GM18870 (cell line): Measurements from ENCODE around the gene KCNS1.

Experiments used
- ATAC-seq: cut with Tn5 transposase; IDR thresholded peaks from one replicate; pipeline ENCODE4 v1.9.1; 2021; ENCODE audit warnings: moderate library complexity; ENCODE audit not compliant: unreplicated experiment

The KCNS1 gene

DNA sequence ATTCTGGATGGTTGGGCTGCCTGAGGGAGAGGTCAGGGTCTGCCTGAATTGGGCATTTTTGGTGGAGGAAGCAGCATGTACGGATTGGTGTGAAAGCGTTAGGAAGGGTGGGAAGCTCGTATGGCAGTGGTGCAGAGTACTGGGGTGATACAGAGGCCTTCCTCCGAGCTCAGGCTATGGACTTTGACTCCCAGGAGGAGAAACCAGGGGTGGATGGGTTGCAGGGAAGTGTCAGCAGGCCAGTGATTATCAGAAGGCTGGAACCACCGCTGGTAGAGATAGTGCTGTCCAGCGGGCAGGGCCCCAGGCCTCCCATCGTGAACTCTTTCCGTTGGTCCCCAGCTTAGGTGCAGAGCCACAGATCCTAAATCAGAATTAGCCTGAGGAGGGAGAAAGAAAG, 8.7 kb upstream of the KCNS1 start:
- ATAC-seq, result no peak

DNA sequence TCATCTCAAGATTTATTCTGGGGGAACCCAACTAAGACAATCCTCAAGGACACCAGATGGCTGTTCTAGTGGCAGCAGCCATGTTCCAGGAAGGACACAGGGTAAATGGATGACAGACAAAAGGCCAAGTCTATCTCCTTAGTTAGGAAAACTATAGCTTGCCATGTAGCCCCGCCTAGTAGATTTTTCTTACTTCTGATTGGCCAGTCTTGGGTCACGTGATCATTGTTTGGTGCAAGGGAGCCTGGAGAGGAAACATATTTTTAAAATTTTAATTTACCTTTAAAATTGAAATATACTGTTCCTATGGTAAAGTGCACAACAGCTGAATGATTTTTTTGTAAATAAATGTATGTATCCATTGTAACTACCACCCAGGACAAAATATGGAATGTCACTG, 4.4 kb upstream of the KCNS1 start:
- no peak for ATAC-seq

DNA sequence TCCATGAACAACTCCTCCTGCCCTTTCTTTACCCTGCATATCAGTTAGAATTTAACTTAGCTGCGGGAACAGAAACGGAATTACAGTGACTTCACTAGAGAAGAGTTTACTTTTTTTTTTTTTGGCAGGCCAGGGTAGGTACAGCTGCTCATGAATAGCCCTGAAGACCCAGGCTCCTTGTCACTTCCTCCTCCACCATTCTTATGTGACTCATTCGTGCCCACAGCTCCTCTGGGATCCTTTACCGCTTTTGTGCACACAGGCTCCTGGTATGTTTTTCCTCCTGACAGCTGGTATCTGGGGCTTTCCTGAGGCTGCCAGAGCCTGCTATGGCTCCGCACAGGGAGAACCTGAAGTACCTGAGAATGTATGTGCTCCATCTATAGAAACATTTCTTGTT, 3.9 kb upstream of the KCNS1 start:
- no peak for ATAC-seq

DNA sequence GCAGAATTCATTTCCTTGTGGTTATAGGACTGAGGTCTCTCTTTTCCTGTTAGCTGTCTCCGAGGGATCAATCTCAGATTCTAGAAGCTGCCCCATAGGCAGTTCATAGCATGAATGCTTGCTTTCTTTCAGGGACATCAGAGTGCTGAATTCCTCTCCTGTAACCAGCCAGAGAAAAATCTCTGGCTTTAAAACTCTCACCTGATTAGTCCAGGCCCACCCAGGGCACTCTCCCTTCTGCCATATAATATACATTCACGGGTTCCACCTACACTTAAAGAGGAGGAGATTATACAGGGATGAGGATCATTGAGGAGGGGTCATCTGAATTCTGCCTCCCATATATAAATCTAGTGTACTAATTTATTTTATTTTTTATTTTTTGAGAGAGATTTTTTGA, 2.1 kb upstream of the KCNS1 start:
- no peak for ATAC-seq

DNA sequence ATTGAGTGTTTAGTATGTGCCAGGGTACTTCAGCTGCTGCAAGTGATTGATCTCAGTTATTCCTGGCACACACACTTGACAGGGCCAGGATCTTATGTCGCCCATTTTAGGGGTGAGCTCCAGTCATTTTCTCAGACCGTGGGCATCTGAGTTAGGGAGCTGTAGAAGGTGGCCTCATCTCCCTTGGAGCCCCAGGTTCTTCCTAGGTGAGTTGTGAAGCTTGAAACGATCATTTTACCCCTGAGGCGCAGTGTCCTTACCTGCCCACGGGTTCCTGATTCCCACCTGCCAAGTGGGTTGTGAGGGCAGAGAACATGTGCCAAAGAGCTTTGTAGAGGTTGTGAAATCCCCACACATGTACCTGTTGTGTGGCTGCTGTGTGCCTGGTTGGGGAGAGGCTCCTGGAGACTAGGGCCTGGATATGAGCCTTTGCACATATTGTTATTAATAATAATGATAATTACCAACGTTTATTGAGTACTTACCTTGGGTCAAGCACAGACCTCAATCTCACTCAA, 465 bp upstream of the KCNS1 start:
- no peak for ATAC-seq

DNA sequence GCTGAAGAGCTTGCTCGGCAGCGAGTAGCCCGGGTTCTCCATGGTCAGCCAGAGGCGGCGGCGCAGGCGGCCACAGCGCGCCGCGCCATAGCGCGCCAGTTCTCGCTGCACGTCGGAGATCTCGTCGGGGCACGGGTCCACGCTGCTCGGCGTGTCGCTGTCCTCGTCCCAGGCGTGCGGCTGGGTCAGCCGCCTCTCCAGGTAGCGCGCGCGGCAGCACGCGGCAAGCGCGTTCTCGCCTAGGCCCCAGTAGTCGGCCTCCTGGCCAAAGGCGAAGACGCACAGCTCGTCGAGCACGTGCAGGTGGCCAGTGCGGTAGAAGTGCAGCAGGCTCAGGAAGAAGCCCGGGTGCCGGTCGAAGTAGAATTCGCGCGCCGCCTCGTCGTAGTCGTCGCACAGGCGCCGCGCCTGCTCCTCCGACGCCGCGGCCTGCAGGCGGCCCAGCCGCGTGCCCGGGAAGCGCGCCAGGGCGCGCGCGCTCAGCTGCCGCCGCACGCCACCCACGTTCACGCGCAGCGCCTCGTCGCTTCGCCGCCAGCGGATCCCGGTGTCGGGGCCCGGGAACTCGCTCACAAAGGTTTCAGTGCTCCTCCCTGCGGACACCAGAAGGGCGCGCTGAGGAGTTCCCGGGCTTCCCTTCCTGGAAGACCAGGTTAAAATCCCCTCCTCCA, 2.7 kb downstream of the KCNS1 start:
- ATAC-seq, result no peak

DNA sequence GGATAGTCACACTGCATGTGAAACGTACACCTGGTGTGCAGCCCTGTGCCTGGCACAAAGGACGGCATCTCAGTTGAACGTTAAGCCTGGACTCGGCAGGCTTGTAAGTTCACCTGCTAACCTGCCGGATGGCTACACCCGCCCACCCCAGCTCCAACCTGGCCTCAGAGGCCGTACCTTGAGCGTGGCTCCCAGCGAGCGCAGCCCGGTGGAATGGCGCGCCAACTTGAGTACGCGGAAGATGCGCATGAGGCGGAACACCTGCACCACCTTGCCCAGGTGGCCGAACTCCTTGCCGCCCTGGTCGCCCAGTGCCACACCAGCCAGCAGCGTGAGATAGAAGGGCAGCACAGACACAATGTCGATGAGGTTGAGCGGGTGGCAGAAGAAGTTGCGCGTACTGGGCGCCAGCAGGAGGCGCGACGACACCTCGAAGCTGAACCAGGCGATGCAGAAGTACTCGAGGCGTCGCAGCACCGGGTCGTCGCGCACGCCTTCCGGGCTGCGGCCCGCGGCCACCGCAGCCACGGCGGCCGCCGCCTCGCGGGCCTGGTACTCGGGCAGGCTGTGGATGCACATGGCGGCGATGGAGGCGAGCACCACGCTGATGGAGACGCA, 3.3 kb downstream of the KCNS1 start:
- ATAC-seq, result no peak

DNA sequence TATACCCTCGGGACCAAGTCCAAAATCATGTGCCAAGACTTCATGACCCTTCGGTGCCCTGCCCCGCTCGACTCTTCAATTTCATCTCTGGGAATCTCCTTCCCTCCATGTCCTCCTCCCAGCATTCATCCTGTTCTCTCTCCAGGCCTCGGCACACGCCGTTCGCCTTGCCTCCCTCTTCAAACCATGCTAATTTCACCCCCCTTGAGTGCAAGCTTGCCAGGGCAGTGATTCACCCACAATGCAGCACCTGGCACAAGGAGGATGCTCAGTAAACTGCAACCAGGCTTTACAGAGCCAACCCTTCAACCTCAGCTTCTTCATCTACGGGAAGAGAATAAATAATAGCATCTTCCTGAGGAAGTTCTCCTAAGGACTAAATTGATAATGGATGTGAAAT, 4.1 kb downstream of the KCNS1 start:
- ATAC-seq, result no peak

DNA sequence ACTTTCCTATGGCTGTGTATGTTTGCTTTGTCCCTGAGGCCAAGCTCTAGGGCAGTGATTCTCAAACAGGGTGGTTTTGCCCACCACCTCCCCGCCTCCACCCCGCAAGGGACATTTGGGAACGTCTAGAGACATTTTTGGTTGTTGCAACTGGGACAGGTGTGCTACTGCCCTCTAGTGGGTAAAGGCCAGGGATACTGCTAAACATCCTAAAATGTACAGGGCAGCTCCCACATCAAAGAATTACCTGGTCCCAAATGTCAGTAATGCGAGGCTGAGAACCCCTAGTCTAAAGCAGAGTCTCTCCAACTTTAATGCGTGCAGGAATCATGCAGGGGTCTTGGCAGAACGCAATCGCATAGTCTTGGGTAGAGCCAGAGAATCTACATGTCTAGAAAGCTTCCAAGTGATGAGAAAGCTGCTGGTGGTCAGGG, 5.1 kb downstream of the KCNS1 start:
- ATAC-seq, result no peak

DNA sequence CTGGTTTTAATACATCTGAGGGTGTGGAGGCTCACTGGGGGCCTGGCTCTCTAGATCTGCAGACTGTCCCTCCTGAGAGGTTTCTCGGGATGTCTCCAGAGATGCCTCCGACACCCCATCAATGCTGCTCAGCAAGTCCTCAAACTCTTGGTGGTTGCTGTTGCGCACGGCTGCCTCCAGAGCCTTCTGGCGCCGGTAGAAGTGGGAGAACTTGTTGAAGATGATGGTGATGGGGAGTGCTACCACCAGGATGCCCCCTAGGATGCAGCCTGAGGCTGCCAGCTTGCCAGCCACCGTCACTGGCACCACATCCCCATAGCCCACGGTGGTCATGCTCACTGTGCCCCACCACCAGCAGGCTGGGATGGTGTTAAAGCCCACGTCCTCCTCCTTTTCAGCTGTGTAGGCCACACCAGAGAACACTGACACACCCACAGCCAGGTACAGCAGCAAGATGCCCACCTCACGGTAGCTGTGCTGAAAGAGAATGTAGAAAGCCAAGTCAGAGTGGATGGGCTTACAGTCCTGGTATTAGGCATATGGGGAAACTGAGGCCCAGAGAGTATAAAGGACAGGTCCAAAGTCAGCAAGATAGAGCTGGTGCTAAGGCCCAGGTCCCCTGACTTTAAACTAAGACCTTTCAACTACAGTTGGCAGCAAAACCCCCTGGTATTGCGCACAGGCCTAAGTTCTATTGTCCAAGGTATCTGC, 5.9 kb downstream of the KCNS1 start:
- ATAC-seq, result no peak

DNA sequence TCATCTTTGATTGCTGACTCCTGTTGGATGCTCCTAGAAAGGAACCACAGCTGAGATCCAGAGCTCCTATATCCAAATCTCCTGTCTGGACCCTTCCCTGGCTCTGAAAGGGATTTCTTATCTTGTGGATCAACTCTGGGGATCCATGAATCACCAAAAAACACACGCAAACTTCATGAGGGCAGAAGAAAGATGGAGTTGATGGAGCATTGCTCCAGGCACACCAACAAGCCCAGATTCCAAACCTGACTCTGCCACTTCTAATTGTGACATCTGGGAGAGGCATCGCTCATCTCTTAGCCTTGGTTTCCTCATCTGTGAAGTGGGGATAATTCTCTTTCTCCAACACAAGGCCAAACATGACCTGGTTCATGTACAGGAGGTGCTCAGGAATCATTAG, 6.7 kb downstream of the KCNS1 start:
- no peak for ATAC-seq

DNA sequence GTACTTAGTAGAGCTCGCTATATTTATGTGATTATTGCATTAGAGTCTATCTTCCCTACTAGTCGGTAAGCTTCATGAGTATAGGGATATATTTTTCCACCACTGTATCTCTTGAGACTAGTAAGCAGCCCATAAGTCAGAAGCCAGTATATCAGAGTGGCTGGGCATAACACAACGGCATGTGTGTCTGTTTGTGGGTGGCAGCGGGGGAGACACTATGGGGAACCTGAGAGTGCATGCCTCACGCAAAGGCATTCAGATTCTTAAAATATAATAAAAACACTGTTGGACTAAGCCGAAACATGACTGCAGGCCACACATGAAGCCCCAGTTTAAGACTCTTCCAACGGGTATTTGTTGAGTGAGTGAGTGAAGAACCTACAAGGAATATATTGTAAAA, 8.0 kb downstream of the KCNS1 start:
- no peak for ATAC-seq

DNA sequence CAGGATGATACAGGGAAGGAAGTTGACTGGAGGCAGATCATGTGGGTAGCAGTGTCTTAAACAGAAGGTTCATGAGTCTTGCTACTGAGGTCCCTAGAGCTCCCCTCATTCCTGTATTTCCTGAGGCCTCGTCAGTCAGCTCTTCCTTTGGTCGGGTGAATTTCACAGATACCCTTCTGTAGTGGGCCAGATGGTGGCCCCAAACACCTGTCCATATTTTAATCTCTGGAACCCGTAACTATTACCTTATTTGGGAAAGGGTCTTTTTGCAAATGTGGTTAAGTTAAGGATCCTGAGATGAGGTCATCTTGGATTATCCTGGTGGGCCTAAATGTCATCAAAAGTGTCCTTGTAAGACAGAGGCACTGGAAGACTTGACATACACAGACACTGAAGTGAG, 9.6 kb downstream of the KCNS1 start:
- no peak for ATAC-seq

DNA sequence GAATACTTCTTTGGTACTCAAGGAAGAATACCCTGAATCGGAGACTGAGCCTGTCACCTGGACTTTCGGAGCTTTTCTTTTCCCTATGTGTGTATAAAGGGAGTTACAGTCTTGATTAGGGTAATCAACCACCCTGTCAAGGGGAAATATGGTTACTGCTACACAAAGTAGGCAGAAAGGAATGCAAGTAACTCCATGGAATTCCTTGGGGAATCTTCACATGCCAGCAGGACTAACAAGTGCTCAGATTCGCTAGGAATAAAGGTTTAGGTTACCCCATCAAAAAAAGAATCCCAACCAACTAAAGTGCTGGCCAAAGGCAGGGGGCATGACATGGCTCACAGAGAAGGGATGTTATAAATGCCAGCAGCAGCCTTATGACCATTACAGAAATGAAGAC, 10.4 kb downstream of the KCNS1 start:
- no peak for ATAC-seq

DNA sequence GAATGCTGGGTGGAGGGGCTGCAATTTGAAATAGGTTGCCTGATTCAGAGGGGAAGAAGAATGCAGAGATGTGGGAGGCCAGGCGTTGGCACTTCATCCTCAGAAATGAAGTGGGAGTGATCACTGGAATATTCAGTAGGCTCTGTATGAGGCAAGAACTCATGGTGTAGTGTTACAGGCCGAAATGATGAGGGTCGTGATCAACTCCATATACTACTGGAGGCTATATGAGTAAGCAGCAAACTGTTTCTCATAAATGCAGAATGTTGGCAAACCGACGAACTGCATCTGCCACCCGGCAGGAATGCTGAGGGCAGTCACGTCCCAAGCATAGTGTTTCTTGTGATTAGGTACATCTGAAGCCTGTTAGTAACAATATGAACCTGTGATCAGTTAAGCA, 12.7 kb downstream of the KCNS1 start:
- no peak for ATAC-seq

DNA sequence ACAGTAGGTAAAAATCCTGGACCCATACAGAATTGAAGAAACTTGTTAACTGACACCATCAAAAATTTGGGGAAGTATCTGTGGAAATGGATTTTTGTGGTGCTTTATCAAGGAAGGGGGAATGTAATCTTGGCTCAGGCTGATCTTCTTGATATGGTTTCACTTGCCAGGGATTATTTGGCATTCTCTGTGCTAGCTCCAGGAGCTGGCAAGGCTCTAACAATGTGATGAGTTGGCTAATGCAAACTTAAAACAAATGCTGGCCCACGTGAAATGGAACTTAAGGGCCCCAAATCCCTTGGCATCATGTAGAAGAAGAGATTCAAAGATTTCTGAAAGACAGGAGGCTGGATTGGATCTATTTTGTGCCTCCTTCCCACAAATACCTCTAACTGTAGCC, 13.1 kb downstream of the KCNS1 start:
- ATAC-seq, result no peak

DNA sequence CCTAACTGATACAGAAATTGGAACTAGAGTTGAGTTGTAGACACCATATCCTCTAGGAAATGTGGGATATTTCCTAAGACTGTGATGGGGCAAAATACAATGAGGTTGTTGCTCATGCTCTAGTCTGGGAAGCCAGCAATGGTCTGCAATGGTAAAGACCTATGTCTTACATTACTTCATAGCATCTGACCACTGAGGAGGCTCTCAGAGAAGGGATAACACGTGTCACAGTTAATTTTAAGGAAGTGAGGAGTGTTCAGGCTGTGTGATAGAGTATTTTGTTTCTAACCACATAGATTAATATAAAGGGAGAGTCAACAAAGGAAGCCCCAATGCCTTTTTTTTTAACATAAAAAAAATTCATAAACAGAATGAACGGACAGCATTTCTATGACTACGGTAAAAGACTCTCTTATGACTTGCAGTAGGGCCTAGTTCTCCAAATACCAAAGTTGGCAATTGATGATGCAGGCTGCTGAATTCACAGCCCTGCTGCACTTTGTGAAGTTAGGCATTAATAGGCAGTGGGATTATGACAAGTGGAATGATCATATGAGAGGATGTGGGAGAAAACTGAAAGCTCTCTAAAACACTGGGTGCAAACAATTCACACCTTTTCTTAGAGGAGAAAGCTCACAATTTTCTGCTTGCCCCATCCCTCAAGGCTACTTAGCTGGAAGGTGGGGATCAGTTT, 13.7 kb downstream of the KCNS1 start:
- no peak for ATAC-seq

DNA sequence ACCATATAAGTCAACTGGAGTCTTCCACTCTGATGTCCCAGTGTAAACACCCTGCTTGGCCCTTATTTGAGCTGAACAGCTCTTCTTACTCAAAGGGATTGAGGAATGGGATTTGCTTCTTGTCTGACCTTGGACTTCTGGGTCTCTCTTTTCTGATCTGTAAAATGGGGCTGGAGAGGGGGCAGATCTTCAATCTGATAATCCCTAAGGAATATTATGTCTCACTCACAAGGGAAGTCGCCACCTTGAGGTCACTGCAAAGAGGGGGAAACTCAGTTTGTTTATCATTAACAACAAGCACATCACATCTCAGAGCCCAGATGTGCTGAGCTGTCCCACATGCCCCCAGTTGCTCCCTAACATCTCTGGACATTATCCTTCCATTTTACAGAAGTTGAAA, 15.1 kb downstream of the KCNS1 start:
- ATAC-seq, result no peak

DNA sequence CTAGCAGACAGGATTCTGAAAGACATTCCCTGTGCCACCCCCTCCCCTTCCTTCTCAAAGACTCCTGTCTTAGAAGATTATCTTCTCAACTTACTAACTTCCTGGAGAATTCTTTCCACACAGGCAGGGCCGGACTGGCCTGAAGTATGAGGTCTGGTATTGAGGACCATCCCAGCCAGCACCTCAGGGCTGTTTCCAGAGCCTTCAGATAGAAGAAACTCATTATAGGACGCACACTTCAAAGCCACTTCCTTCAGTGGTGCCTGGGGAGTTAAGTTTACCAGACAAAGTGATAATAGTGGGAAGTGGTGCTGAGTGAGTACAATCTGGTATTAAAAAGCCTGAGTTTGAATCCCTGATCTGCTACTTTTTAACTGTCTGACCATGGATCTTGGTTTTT, 15.6 kb downstream of the KCNS1 start:
- ATAC-seq, result no peak

DNA sequence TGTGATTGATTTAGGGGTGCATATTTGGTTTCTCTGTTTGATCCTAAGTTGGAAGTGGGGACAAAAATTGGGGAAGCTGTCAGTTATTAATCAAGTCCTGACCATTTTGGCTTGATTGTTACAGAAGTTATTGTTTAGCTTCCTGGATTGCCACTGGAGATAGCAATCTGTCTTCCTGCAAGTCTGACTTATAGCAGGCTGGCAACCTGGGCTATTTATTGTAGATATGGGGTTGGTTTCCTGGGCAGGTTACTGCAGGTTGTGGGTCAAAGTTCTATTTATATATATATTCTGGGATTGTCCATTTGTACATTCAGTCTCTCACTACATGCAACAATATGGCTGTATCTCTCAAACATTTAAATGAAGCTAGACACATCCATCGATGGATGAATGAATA, 17.8 kb downstream of the KCNS1 start:
- ATAC-seq, result no peak

DNA sequence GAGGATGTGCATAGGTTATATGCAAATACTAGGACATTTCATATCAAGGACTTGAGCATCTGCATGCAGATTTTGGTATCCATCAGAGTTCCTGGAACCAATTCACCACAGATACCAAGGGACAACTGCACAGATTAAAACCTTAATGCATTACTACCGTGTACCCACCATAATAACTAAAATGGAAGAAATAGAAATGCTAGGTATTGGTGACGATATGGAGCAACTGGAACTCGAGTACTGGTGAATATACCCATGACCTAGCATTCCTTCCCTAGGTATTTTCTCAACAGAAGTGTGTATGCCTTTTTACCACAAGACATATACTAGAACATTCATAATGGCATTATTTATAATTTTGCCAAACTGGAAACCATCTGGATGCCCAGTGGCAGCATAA, 18.5 kb downstream of the KCNS1 start:
- ATAC-seq, result no peak
